Subcutaneous adipose tissue (tissue), 4 donors: Measurements from ENCODE around the gene DDX23. TPM values are rescaled to one million over a fixed set of nuclear protein-coding genes. Genes with fewer than 3 reads are reported as not detected.

Experiments
- total RNA-seq, 4 donors: library from RNA; depleted of rRNA; stranded (reverse); fragments of >200 nt; gene quantifications; one replicate each; pipeline ENCODE4 v1.1.0, GENCODE V29; 2016
- TF ChIP-seq, protein P1 (sequence below): fragments of 450-650 bp; IDR thresholded peaks from one replicate; pipeline ENCODE4 v1.5.1; 2016; ENCODE audit warnings: low read depth, mild to moderate bottlenecking, control low read depth, antibody characterized with exemption, moderate library complexity

Gene DDX23
- total RNA-seq, 4 donors from 2014 or later: 37.0 to 65.7 (median 52.6) TPM

DNA sequence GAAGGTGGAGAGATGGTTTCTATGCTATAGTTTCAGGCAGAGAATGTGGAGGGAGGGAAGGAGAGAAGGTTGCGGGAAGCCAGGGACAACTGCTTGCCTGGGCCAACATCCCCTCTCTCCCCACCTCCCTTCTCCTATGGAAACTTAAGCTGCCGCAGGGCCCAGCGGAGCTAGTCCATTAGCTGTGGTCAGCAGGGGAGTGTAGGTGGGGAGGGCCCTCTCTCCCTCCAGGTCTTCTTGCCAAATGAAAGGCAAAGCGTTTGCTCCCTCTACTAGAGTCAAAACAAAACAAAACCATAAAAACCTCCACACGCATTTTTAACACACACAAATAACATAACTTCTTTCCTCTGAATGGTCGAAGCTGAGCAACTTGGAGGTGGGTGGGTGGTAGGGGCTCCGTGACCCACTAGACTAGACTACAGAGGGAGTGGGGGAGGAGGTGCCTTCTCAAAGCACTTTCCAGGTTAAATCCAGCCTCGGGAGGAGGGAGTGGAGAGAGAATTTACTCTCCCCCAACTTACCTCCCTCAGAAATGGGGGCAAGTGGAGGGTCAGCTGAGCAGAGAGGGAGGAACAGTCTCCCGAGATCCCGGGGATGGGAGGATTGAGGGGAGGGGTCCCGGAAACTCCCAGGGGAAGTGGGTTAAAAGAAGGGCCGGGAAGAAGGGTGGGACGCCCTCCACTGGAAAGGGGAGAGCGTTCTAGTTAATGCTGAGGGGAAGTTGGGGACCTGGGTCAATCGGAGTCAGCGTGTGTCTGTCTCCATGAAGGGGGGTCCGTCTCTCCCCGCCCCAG, 38.3 kb downstream of the DDX23 start:
- TF ChIP-seq, protein P1, sequence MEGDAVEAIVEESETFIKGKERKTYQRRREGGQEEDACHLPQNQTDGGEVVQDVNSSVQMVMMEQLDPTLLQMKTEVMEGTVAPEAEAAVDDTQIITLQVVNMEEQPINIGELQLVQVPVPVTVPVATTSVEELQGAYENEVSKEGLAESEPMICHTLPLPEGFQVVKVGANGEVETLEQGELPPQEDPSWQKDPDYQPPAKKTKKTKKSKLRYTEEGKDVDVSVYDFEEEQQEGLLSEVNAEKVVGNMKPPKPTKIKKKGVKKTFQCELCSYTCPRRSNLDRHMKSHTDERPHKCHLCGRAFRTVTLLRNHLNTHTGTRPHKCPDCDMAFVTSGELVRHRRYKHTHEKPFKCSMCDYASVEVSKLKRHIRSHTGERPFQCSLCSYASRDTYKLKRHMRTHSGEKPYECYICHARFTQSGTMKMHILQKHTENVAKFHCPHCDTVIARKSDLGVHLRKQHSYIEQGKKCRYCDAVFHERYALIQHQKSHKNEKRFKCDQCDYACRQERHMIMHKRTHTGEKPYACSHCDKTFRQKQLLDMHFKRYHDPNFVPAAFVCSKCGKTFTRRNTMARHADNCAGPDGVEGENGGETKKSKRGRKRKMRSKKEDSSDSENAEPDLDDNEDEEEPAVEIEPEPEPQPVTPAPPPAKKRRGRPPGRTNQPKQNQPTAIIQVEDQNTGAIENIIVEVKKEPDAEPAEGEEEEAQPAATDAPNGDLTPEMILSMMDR: no peak

- TF ChIP-seq, protein P1: no peak
These were observed 39.6 kb downstream of the DDX23 start for GRCh38 chr12:48812389-48812788.

GRCh38 chr12:48811437-48812090, 40.4 kb downstream of the DDX23 start:
- TF ChIP-seq, protein P1: no peak

- TF ChIP-seq, protein P1: no peak
These were observed 41.0 kb downstream of the DDX23 start for GRCh38 chr12:48810903-48811431.

DNA sequence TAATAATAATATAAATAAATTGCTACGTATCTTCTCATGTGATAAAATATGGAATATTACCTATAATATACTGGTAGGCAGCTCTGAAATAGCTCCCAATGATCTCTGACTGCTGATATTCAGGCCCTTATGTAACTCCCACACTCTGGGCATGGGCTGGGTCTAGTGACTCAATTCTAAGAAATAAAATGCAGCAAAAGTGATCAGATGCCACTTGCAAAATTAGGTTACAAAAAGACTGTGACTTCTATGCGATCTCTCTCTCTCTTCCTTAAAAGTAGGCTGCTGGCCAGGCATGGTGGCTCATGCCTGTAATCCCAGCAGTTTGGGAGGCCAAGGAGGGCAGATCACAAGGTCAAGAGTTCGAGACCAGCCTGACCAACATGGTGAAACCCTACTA, 44.0 kb downstream of the DDX23 start:
- TF ChIP-seq, protein P1: no peak

GRCh38 chr12:48803675-48804074, 48.3 kb downstream of the DDX23 start:
- TF ChIP-seq, protein P1: no peak

- TF ChIP-seq, protein P1: no peak
These were observed 51.0 kb downstream of the DDX23 start for GRCh38 chr12:48800971-48801370.
